ENCODE data around the gene MYO10. TPM values are rescaled to one million over a fixed set of nuclear protein-coding genes. Genes with fewer than 3 reads are reported as not detected.

The MYO10 gene
- total RNA-seq, 1 donor from 2014 or later: 7.2 TPM

GRCh38 chr5:16807547-16807864, 128.6 kb downstream of the MYO10 start:
- DNase-seq: no peak
- ATAC-seq (ENCODE audit: poor library complexity): no peak
- intact Hi-C loops (cut with DNase I): no loop called here

- no peak for DNase-seq
- no peak for ATAC-seq (ENCODE audit: poor library complexity)
- intact Hi-C loops (cut with DNase I): no loop called here
These were observed 129.2 kb downstream of the MYO10 start for GRCh38 chr5:16806711-16807546.

- no peak for ATAC-seq (ENCODE audit: poor library complexity)
These were observed 130.6 kb downstream of the MYO10 start for GRCh38 chr5:16805486-16805885.

GRCh38 chr5:16803831-16804230, 132.3 kb downstream of the MYO10 start:
- intact Hi-C loops (cut with DNase I): no loop called here

More at GRCh38 chr5:16805486-16805885, 130.6 kb downstream of the MYO10 start:
- DNase-seq: no peak
- intact Hi-C loops (cut with DNase I): no loop called here

GRCh38 chr5:16800477-16800876, 135.6 kb downstream of the MYO10 start:
- intact Hi-C loops (cut with DNase I): no loop called here
- DNase-seq (no peak), ATAC-seq (ENCODE audit: poor library complexity) (no peak)

More at GRCh38 chr5:16803831-16804230, 132.3 kb downstream of the MYO10 start:
- ATAC-seq (ENCODE audit: poor library complexity) (no peak), DNase-seq (no peak)

GRCh38 chr5:16799796-16800195, 136.3 kb downstream of the MYO10 start:
- no peak for DNase-seq
- intact Hi-C loops (cut with DNase I): no loop called here
- ATAC-seq (ENCODE audit: poor library complexity): no peak

- intact Hi-C loops (cut with DNase I): no loop called here
- DNase-seq (no peak), ATAC-seq (ENCODE audit: poor library complexity) (no peak)
These were observed 138.1 kb downstream of the MYO10 start for GRCh38 chr5:16797951-16798350.

- ATAC-seq (ENCODE audit: poor library complexity) (no peak), DNase-seq (no peak)
- intact Hi-C loops (cut with DNase I): no loop called here
These were observed 141.7 kb downstream of the MYO10 start for GRCh38 chr5:16794269-16794913.

GRCh38 chr5:16792598-16793275, 143.4 kb downstream of the MYO10 start:
- intact Hi-C loops (cut with DNase I): no loop called here
- ATAC-seq (ENCODE audit: poor library complexity) (no peak), DNase-seq (no peak)

GRCh38 chr5:16791904-16792597, 144.0 kb downstream of the MYO10 start:
- intact Hi-C loops (cut with DNase I): loop anchor here (2.0 kb wide), 1 partner anchor 399 kb away; no protein-coding TSS in a partner anchor
- ATAC-seq (ENCODE audit: poor library complexity) (no peak), DNase-seq (no peak)

GRCh38 chr5:16791036-16791705, 144.9 kb downstream of the MYO10 start:
- no peak for DNase-seq
- peak; percentile 69 for ATAC-seq (ENCODE audit: poor library complexity)
- intact Hi-C loops (cut with DNase I): loop anchor here (2.0 kb wide), 1 partner anchor 400 kb away; no protein-coding TSS in a partner anchor

- no peak for DNase-seq
- ATAC-seq (ENCODE audit: poor library complexity): no peak
- intact Hi-C loops (cut with DNase I): no loop called here
These were observed 147.1 kb downstream of the MYO10 start for GRCh38 chr5:16788957-16789356.

GRCh38 chr5:16787278-16787677, 148.8 kb downstream of the MYO10 start:
- intact Hi-C loops (cut with DNase I): no loop called here
- DNase-seq (no peak), ATAC-seq (ENCODE audit: poor library complexity) (no peak)

GRCh38 chr5:16784843-16785791, 151.0 kb downstream of the MYO10 start:
- intact Hi-C loops (cut with DNase I): no loop called here
- ATAC-seq (ENCODE audit: poor library complexity) (no peak), DNase-seq (no peak)

- intact Hi-C loops (cut with DNase I): no loop called here
- no peak for ATAC-seq (ENCODE audit: poor library complexity)
- no peak for DNase-seq
These were observed 152.0 kb downstream of the MYO10 start for GRCh38 chr5:16784088-16784487.

- intact Hi-C loops (cut with DNase I): no loop called here
- DNase-seq (no peak), ATAC-seq (ENCODE audit: poor library complexity) (no peak)
These were observed 154.1 kb downstream of the MYO10 start for GRCh38 chr5:16781828-16782626.

GRCh38 chr5:16780325-16780724, 155.8 kb downstream of the MYO10 start:
- ATAC-seq (ENCODE audit: poor library complexity) (no peak), DNase-seq (no peak)
- intact Hi-C loops (cut with DNase I): no loop called here
